Keratinocyte (primary cell): ENCODE measurements around the gene S100Z.

ENCODE experiments used
- EZH2 ChIP-seq: IDR thresholded peaks from one replicate; pipeline ENCODE4 v1.6.1; 2012; ENCODE audit warnings: inconsistent platforms, mild to moderate bottlenecking, low read length, moderate library complexity
- TF ChIP-seq, protein P1 (sequence below), 3 experiments: IDR thresholded peaks in 1 of 3; conservative IDR thresholded peaks in 1 of 3; optimal IDR thresholded peaks in 1 of 3; 2 replicates in 2 of 3; 3 replicates in 1 of 3; pipeline versions ENCODE3 to v1.5.1; 2011; ENCODE audit warnings: low read length in 3 of 3, mild to moderate bottlenecking in 3 of 3, moderate library complexity in 2 of 3, control low read depth in 1 of 3, inconsistent platforms in 1 of 3; ENCODE audit not compliant: insufficient read depth in 2 of 3; ENCODE audit errors: extremely low read depth in 1 of 3

DNA sequence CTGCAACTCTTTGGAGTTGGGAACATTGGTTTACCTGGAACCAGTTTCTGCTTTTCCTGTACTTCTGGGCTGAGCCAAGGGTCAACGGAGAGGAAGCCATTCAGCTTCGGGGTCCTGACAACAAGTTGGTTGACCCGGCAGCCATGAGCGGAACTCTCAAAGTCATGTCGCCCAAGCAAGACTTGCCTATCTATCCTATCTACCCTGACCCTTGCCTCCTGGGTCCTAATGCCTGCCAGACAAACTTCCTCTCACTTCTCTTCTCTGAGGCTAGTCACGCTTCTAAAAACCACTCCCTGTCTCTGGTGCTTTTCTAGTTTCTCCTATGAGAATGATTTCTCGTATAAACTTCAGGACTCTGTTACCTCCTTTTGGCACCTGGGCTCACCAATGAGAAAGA lies 58.4 kb downstream of the S100Z start:
- TF ChIP-seq, protein P1, sequence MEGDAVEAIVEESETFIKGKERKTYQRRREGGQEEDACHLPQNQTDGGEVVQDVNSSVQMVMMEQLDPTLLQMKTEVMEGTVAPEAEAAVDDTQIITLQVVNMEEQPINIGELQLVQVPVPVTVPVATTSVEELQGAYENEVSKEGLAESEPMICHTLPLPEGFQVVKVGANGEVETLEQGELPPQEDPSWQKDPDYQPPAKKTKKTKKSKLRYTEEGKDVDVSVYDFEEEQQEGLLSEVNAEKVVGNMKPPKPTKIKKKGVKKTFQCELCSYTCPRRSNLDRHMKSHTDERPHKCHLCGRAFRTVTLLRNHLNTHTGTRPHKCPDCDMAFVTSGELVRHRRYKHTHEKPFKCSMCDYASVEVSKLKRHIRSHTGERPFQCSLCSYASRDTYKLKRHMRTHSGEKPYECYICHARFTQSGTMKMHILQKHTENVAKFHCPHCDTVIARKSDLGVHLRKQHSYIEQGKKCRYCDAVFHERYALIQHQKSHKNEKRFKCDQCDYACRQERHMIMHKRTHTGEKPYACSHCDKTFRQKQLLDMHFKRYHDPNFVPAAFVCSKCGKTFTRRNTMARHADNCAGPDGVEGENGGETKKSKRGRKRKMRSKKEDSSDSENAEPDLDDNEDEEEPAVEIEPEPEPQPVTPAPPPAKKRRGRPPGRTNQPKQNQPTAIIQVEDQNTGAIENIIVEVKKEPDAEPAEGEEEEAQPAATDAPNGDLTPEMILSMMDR (optimal IDR thresholded peaks at IDR 0.05 in 1 of 3, IDR thresholded peaks at IDR 0.05 in 1 of 3, conservative IDR thresholded peaks at IDR 0.05 in 1 of 3; ENCODE audit: extremely low read depth in 1 of 3, insufficient read depth in 2 of 3, low read length in 3 of 3): no peak
- TF ChIP-seq EZH2: no peak
